ENCODE measurements around the gene BORCS6. TPM values are rescaled to one million over a fixed set of nuclear protein-coding genes. Genes with fewer than 3 reads are reported as not detected.

BORCS6 gene
- total and polyA plus RNA-seq, 2 of the 13 experiments (the other 11 are each of a cell fraction or from before 2014, with no cell fraction given): 2.0 to 5.1 TPM

DNA sequence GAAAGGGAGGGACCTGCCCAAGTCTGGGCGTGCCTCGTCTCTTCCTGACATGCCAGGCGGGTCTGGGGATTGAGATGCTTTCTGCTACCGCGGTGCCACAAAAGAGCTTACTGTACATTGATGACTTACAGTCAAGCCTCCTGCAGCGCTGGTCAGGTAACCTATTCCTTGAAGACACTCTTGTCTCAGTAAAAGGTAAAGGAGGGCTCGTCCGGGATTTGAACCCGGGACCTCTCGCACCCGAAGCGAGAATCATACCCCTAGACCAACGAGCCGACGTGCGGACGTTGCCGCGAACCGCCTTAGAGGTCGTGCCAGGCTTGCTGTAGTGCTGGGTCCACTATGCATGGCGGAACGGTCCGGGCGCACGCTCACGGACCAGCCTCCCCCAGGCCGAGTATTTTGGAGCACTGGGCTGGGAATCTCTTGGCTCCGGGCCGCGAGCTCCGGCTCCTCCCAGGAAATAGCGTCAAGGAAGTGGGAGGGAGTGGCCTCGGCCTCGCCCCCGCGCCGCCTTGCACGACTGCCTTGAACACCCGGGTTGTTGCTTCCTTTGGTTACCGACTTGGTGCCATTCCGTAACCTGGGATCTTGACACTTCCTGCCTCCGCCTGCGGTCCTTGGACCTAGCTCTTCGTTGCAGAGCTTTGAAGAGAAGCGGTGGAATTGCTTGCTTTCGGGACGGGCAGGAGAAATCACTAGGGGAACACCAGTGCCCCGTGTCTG, 32.8 kb upstream of the BORCS6 start (continued):
- TF ChIP-seq PRDM10 (CRISPR knock-in tag; IDR thresholded peaks at IDR 0.05; ENCODE audit: low read depth): peak; percentile 12; the same call in 1 of the 2 replicates
- TF ChIP-seq, protein P1, sequence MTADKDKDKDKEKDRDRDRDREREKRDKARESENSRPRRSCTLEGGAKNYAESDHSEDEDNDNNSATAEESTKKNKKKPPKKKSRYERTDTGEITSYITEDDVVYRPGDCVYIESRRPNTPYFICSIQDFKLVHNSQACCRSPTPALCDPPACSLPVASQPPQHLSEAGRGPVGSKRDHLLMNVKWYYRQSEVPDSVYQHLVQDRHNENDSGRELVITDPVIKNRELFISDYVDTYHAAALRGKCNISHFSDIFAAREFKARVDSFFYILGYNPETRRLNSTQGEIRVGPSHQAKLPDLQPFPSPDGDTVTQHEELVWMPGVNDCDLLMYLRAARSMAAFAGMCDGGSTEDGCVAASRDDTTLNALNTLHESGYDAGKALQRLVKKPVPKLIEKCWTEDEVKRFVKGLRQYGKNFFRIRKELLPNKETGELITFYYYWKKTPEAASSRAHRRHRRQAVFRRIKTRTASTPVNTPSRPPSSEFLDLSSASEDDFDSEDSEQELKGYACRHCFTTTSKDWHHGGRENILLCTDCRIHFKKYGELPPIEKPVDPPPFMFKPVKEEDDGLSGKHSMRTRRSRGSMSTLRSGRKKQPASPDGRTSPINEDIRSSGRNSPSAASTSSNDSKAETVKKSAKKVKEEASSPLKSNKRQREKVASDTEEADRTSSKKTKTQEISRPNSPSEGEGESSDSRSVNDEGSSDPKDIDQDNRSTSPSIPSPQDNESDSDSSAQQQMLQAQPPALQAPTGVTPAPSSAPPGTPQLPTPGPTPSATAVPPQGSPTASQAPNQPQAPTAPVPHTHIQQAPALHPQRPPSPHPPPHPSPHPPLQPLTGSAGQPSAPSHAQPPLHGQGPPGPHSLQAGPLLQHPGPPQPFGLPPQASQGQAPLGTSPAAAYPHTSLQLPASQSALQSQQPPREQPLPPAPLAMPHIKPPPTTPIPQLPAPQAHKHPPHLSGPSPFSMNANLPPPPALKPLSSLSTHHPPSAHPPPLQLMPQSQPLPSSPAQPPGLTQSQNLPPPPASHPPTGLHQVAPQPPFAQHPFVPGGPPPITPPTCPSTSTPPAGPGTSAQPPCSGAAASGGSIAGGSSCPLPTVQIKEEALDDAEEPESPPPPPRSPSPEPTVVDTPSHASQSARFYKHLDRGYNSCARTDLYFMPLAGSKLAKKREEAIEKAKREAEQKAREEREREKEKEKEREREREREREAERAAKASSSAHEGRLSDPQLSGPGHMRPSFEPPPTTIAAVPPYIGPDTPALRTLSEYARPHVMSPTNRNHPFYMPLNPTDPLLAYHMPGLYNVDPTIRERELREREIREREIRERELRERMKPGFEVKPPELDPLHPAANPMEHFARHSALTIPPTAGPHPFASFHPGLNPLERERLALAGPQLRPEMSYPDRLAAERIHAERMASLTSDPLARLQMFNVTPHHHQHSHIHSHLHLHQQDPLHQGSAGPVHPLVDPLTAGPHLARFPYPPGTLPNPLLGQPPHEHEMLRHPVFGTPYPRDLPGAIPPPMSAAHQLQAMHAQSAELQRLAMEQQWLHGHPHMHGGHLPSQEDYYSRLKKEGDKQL (CRISPR knock-in tag; IDR thresholded peaks at IDR 0.05; ENCODE audit: low read depth): peak; percentile 53; the same call in 1 of the 2 replicates
- no peak for TF ChIP-seq RELA (CRISPR knock-in tag; IDR thresholded peaks at IDR 0.05)
- TF ChIP-seq CREB1 (IDR thresholded peaks at IDR 0.05): peak; percentile 48; the same call in 1 of the 2 replicates
- peak; percentile 87 for TF ChIP-seq CREB1 (CRISPR knock-in tag; IDR thresholded peaks at IDR 0.05)
- no peak for TF ChIP-seq MTA1 (CRISPR knock-in tag; IDR thresholded peaks at IDR 0.05; ENCODE audit: borderline replicate concordance)
- no peak for TF ChIP-seq SIN3B (IDR thresholded peaks at IDR 0.05; ENCODE audit: low read length)
- no peak for TF ChIP-seq GZF1 (CRISPR knock-in tag; IDR thresholded peaks at IDR 0.05)
- TF ChIP-seq KDM6A (CRISPR knock-in tag; IDR thresholded peaks at IDR 0.05; ENCODE audit: low read depth): no peak; the same call in 1 of the 2 replicates
- no peak for TF ChIP-seq ZNF484 (CRISPR knock-in tag; IDR thresholded peaks at IDR 0.05; ENCODE audit: borderline replicate concordance, low read depth)
- TF ChIP-seq GTF3A (CRISPR knock-in tag; conservative IDR thresholded peaks at IDR 0.05): no peak; the same call in none of the 2 replicates
- TF ChIP-seq CEBPG (CRISPR knock-in tag; IDR thresholded peaks at IDR 0.05): no peak; the same call in 1 of the 2 replicates
- TF ChIP-seq MED8 (CRISPR knock-in tag; IDR thresholded peaks at IDR 0.05; ENCODE audit: insufficient replicate concordance): no peak
- TF ChIP-seq ZBTB7B (CRISPR knock-in tag; IDR thresholded peaks at IDR 0.05): no peak
- TF ChIP-seq IKZF1 (IDR thresholded peaks at IDR 0.05): no peak
- TF ChIP-seq MTA3 (CRISPR knock-in tag; IDR thresholded peaks at IDR 0.05): no peak
- no peak for TF ChIP-seq ZNF362 (CRISPR knock-in tag; IDR thresholded peaks at IDR 0.05; ENCODE audit: borderline replicate concordance)
- TF ChIP-seq SP2 (CRISPR knock-in tag; IDR thresholded peaks at IDR 0.05): no peak
- TF ChIP-seq ZNF572 (CRISPR knock-in tag; IDR thresholded peaks at IDR 0.05): no peak
- TF ChIP-seq SNAPC5 (CRISPR knock-in tag; IDR thresholded peaks at IDR 0.05; ENCODE audit: borderline replicate concordance): peak; percentile 37; the same call in 1 of the 2 replicates
- no peak for TF ChIP-seq MTF1 (CRISPR knock-in tag; IDR thresholded peaks at IDR 0.05)

Data from HepG2 (cell line).